Measurements from ENCODE around the gene CXADR.

CXADR gene

GRCh38 chr21:17554679-17555465 is 42.0 kb downstream of the CXADR start:
- Histone ChIP-seq H3K9me3 (ENCODE audit: control insufficient read depth in 2 of 2, low read length in 2 of 2) (no peaks in the 10 kb centered on the region), H3K4me1 (ENCODE audit: control insufficient read depth in 2 of 2, insufficient read depth in 2 of 2, low read length in 2 of 2) (no peaks in the 10 kb centered on the region), H3K27me3 (ENCODE audit: control insufficient read depth in 2 of 2, insufficient read depth in 2 of 2, low read length in 2 of 2) (no peaks in the 10 kb centered on the region), H3K27ac (ENCODE audit: low read depth in 2 of 2, low read length in 2 of 2) (no peak overlapping the region), H3K36me3 (ENCODE audit: control insufficient read depth in 2 of 2, insufficient read depth in 2 of 2, low read length in 2 of 2) (peaks cover 8 to 12% of the 10 kb centered on the region in 2 donors), H3K4me3 (ENCODE audit: low read length in 2 of 2) (no peak overlapping the region), H3K9ac (ENCODE audit: low read depth in 1 of 2, low read length in 2 of 2) (no peak overlapping the region)

- no peak overlapping the region for H3K9ac ChIP-seq (ENCODE audit: low read depth in 1 of 2, low read length in 2 of 2)
- H3K4me1 ChIP-seq (ENCODE audit: control insufficient read depth in 2 of 2, insufficient read depth in 2 of 2, low read length in 2 of 2), result no peaks in the 10 kb centered on the region
- peaks cover 20 to 23% of the 10 kb centered on the region in 2 donors for H3K36me3 ChIP-seq (ENCODE audit: control insufficient read depth in 2 of 2, insufficient read depth in 2 of 2, low read length in 2 of 2)
- no peaks in the 10 kb centered on the region for H3K27me3 ChIP-seq (ENCODE audit: control insufficient read depth in 2 of 2, insufficient read depth in 2 of 2, low read length in 2 of 2)
- H3K4me3 ChIP-seq (ENCODE audit: low read length in 2 of 2), result no peak overlapping the region
- H3K9me3 ChIP-seq (ENCODE audit: control insufficient read depth in 2 of 2, low read length in 2 of 2), result no peaks in the 10 kb centered on the region
- H3K27ac ChIP-seq (ENCODE audit: low read depth in 2 of 2, low read length in 2 of 2), result no peak overlapping the region
These were observed 47.7 kb downstream of the CXADR start for GRCh38 chr21:17560377-17561025.

GRCh38 chr21:17570786-17571185 is 57.9 kb downstream of the CXADR start:
- H3K4me3 ChIP-seq (ENCODE audit: low read length in 2 of 2), result no peak overlapping the region
- no peak overlapping the region for H3K27ac ChIP-seq (ENCODE audit: low read depth in 2 of 2, low read length in 2 of 2)

GRCh38 chr21:17572431-17572830 is 59.6 kb downstream of the CXADR start:
- no peak overlapping the region for H3K4me3 ChIP-seq (ENCODE audit: low read length in 2 of 2)
- no peaks in the 10 kb centered on the region for H3K27me3 ChIP-seq (ENCODE audit: control insufficient read depth in 2 of 2, insufficient read depth in 2 of 2, low read length in 2 of 2)
- no peaks in the 10 kb centered on the region for H3K9me3 ChIP-seq (ENCODE audit: control insufficient read depth in 2 of 2, low read length in 2 of 2)
- H3K36me3 ChIP-seq (ENCODE audit: control insufficient read depth in 2 of 2, insufficient read depth in 2 of 2, low read length in 2 of 2), result peaks cover 0 to 2% of the 10 kb centered on the region in 2 donors
- H3K27ac ChIP-seq (ENCODE audit: low read depth in 2 of 2, low read length in 2 of 2), result no peak overlapping the region
- H3K9ac ChIP-seq (ENCODE audit: low read depth in 1 of 2, low read length in 2 of 2), result no peak overlapping the region
- H3K4me1 ChIP-seq (ENCODE audit: control insufficient read depth in 2 of 2, insufficient read depth in 2 of 2, low read length in 2 of 2), result peaks cover 0 to 3% of the 10 kb centered on the region in 2 donors

More at GRCh38 chr21:17570786-17571185, 57.9 kb downstream of the CXADR start:
- Histone ChIP-seq H3K4me1 (ENCODE audit: control insufficient read depth in 2 of 2, insufficient read depth in 2 of 2, low read length in 2 of 2) (no peaks in the 10 kb centered on the region), H3K36me3 (ENCODE audit: control insufficient read depth in 2 of 2, insufficient read depth in 2 of 2, low read length in 2 of 2) (peaks cover 0 to 3% of the 10 kb centered on the region in 2 donors), H3K9ac (ENCODE audit: low read depth in 1 of 2, low read length in 2 of 2) (no peak overlapping the region), H3K27me3 (ENCODE audit: control insufficient read depth in 2 of 2, insufficient read depth in 2 of 2, low read length in 2 of 2) (no peaks in the 10 kb centered on the region), H3K9me3 (ENCODE audit: control insufficient read depth in 2 of 2, low read length in 2 of 2) (no peaks in the 10 kb centered on the region)

GRCh38 chr21:17575076-17575475 is 62.2 kb downstream of the CXADR start:
- Histone ChIP-seq H3K27me3 (ENCODE audit: control insufficient read depth in 2 of 2, insufficient read depth in 2 of 2, low read length in 2 of 2) (no peaks in the 10 kb centered on the region), H3K9me3 (ENCODE audit: control insufficient read depth in 2 of 2, low read length in 2 of 2) (no peaks in the 10 kb centered on the region), H3K36me3 (ENCODE audit: control insufficient read depth in 2 of 2, insufficient read depth in 2 of 2, low read length in 2 of 2) (peaks cover 0 to 2% of the 10 kb centered on the region in 2 donors)

GRCh38 chr21:17576080-17576835 is 63.4 kb downstream of the CXADR start:
- no peak overlapping the region for H3K9ac ChIP-seq (ENCODE audit: low read depth in 1 of 2, low read length in 2 of 2)
- no peak overlapping the region for H3K27ac ChIP-seq (ENCODE audit: low read depth in 2 of 2, low read length in 2 of 2)
- H3K9me3 ChIP-seq (ENCODE audit: control insufficient read depth in 2 of 2, low read length in 2 of 2), result no peaks in the 10 kb centered on the region
- H3K4me3 ChIP-seq (ENCODE audit: low read length in 2 of 2), result no peak overlapping the region
- H3K27me3 ChIP-seq (ENCODE audit: control insufficient read depth in 2 of 2, insufficient read depth in 2 of 2, low read length in 2 of 2), result no peaks in the 10 kb centered on the region
- H3K36me3 ChIP-seq (ENCODE audit: control insufficient read depth in 2 of 2, insufficient read depth in 2 of 2, low read length in 2 of 2), result peaks cover 2% of the 10 kb centered on the region in 2 donors
- peaks cover 2 to 13% of the 10 kb centered on the region in 2 donors for H3K4me1 ChIP-seq (ENCODE audit: control insufficient read depth in 2 of 2, insufficient read depth in 2 of 2, low read length in 2 of 2)

More at GRCh38 chr21:17575076-17575475, 62.2 kb downstream of the CXADR start:
- peaks cover 2 to 13% of the 10 kb centered on the region in 2 donors for H3K4me1 ChIP-seq (ENCODE audit: control insufficient read depth in 2 of 2, insufficient read depth in 2 of 2, low read length in 2 of 2)
- no peak overlapping the region for H3K9ac ChIP-seq (ENCODE audit: low read depth in 1 of 2, low read length in 2 of 2)
- H3K27ac ChIP-seq (ENCODE audit: low read depth in 2 of 2, low read length in 2 of 2), result no peak overlapping the region
- no peak overlapping the region for H3K4me3 ChIP-seq (ENCODE audit: low read length in 2 of 2)

DNA sequence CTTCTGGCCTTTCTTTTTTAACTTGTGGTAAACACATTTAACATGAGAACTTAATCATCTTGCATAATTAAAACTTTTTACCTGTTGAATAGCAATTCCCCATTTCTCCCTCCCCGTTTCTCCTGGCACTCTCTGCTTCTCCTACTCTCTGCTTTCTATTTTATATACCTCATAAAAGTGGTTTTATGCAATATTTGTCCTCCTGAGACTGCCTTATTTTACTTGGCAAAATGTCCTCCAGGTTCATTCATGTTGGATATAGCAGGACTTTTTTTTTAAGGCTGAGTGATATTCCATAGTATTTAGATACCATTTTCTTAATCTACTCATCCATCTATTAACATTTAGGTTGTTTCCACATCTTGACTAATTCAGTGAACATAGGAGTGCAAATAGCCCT is 64.9 kb downstream of the CXADR start:
- Histone ChIP-seq H3K4me1 (ENCODE audit: control insufficient read depth in 2 of 2, insufficient read depth in 2 of 2, low read length in 2 of 2) (peaks cover 2 to 13% of the 10 kb centered on the region in 2 donors), H3K27me3 (ENCODE audit: control insufficient read depth in 2 of 2, insufficient read depth in 2 of 2, low read length in 2 of 2) (no peaks in the 10 kb centered on the region), H3K4me3 (ENCODE audit: low read length in 2 of 2) (no peak overlapping the region), H3K9ac (ENCODE audit: low read depth in 1 of 2, low read length in 2 of 2) (no peak overlapping the region), H3K9me3 (ENCODE audit: control insufficient read depth in 2 of 2, low read length in 2 of 2) (no peaks in the 10 kb centered on the region), H3K36me3 (ENCODE audit: control insufficient read depth in 2 of 2, insufficient read depth in 2 of 2, low read length in 2 of 2) (peaks cover 0 to 2% of the 10 kb centered on the region in 2 donors), H3K27ac (ENCODE audit: low read depth in 2 of 2, low read length in 2 of 2) (no peak overlapping the region)

DNA sequence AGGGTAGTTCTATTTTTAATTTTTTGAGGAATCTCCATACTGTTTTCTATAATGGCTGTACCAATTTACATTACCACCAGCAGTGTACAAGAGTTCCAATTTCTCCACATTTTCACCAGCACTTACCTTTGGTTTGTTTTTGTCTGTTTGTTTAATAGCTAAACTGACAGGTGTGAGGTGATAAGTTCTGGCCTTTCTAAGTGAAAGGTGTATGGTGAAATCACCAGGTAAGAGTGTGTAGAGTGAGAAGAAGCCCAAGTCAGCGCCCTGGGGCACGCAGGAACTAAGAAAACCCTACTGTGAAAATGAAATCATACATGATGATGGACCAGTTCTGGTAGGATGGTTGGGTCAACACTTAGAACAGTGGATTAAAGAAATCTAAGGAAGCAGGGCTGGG is 65.3 kb downstream of the CXADR start:
- Histone ChIP-seq H3K4me1 (ENCODE audit: control insufficient read depth in 2 of 2, insufficient read depth in 2 of 2, low read length in 2 of 2) (peaks cover 2 to 13% of the 10 kb centered on the region in 2 donors), H3K36me3 (ENCODE audit: control insufficient read depth in 2 of 2, insufficient read depth in 2 of 2, low read length in 2 of 2) (peaks cover 0 to 2% of the 10 kb centered on the region in 2 donors), H3K9me3 (ENCODE audit: control insufficient read depth in 2 of 2, low read length in 2 of 2) (no peaks in the 10 kb centered on the region), H3K9ac (ENCODE audit: low read depth in 1 of 2, low read length in 2 of 2) (no peak overlapping the region), H3K4me3 (ENCODE audit: low read length in 2 of 2) (no peak overlapping the region), H3K27ac (ENCODE audit: low read depth in 2 of 2, low read length in 2 of 2) (no peak overlapping the region), H3K27me3 (ENCODE audit: control insufficient read depth in 2 of 2, insufficient read depth in 2 of 2, low read length in 2 of 2) (no peaks in the 10 kb centered on the region)

- Histone ChIP-seq H3K4me1 (ENCODE audit: control insufficient read depth in 2 of 2, insufficient read depth in 2 of 2, low read length in 2 of 2) (peaks cover 2 to 13% of the 10 kb centered on the region in 2 donors), H3K9ac (ENCODE audit: low read depth in 1 of 2, low read length in 2 of 2) (no peak overlapping the region), H3K4me3 (ENCODE audit: low read length in 2 of 2) (no peak overlapping the region), H3K27me3 (ENCODE audit: control insufficient read depth in 2 of 2, insufficient read depth in 2 of 2, low read length in 2 of 2) (no peaks in the 10 kb centered on the region), H3K27ac (ENCODE audit: low read depth in 2 of 2, low read length in 2 of 2) (no peak overlapping the region), H3K9me3 (ENCODE audit: control insufficient read depth in 2 of 2, low read length in 2 of 2) (no peaks in the 10 kb centered on the region), H3K36me3 (ENCODE audit: control insufficient read depth in 2 of 2, insufficient read depth in 2 of 2, low read length in 2 of 2) (peaks cover 0 to 2% of the 10 kb centered on the region in 2 donors)
These were observed 66.0 kb downstream of the CXADR start for GRCh38 chr21:17578876-17579275.

GRCh38 chr21:17580319-17580718 is 67.5 kb downstream of the CXADR start:
- Histone ChIP-seq H3K9me3 (ENCODE audit: control insufficient read depth in 2 of 2, low read length in 2 of 2) (no peaks in the 10 kb centered on the region), H3K36me3 (ENCODE audit: control insufficient read depth in 2 of 2, insufficient read depth in 2 of 2, low read length in 2 of 2) (peaks cover 0 to 2% of the 10 kb centered on the region in 2 donors), H3K27me3 (ENCODE audit: control insufficient read depth in 2 of 2, insufficient read depth in 2 of 2, low read length in 2 of 2) (no peaks in the 10 kb centered on the region), H3K27ac (ENCODE audit: low read depth in 2 of 2, low read length in 2 of 2) (no peak overlapping the region), H3K4me1 (ENCODE audit: control insufficient read depth in 2 of 2, insufficient read depth in 2 of 2, low read length in 2 of 2) (peaks cover 2 to 13% of the 10 kb centered on the region in 2 donors), H3K4me3 (ENCODE audit: low read length in 2 of 2) (no peak overlapping the region), H3K9ac (ENCODE audit: low read depth in 1 of 2, low read length in 2 of 2) (no peak overlapping the region)
